SK-N-MC (cell line): ENCODE data around the gene IFI27L1.
A peak's percentile ranks its signal among the peaks of the same experiment; 100 is the strongest.

ENCODE experiments used
- DNase-seq: peaks from one replicate; pipeline ENCODE4 v3.0.0-alpha.2; 2011; ENCODE audit warnings: low read depth, low spot score
- H3K27ac ChIP-seq: fragments of 200-600 bp; sonication (generic); 2 replicates; pipeline ENCODE4 v1.5.1; 2016; ENCODE audit warnings: mixed run types
- H3K36me3 ChIP-seq: fragments of 200-600 bp; sonication (generic); 2 replicates; pipeline ENCODE4 v1.6.1; 2017; ENCODE audit warnings: antibody characterized with exemption, low read length, mixed read lengths; ENCODE audit not compliant: insufficient read depth
- H3K4me3 ChIP-seq: fragments of 200-600 bp; sonication (generic); 2 replicates; pipeline ENCODE4 v1.5.1; 2016
- H3K9ac ChIP-seq: fragments of 200-600 bp; sonication (generic); 2 replicates; pipeline ENCODE4 v1.8.0; 2017; ENCODE audit warnings: mixed run types, mixed read lengths; ENCODE audit not compliant: insufficient read length
- H3K9me3 ChIP-seq: fragments of 200-600 bp; sonication (generic); 2 replicates; pipeline ENCODE4 v1.6.1; 2017; ENCODE audit warnings: low read depth, mild to moderate bottlenecking, antibody characterized with exemption, low read length, moderate library complexity, mixed read lengths
- EZH2 ChIP-seq: fragments of 200-600 bp; sonication (generic); IDR thresholded peaks from one replicate; pipeline ENCODE4 v1.6.1; 2017; ENCODE audit warnings: antibody characterized with exemption
- FOXP2 ChIP-seq: optimal IDR thresholded peaks from 2 replicates; pipeline ENCODE3; 2011; ENCODE audit warnings: mild to moderate bottlenecking, moderate library complexity; ENCODE audit not compliant: insufficient read depth; ENCODE audit errors: extremely low read length, control extremely low read depth
- POLR2AphosphoS5 ChIP-seq: IDR thresholded peaks from 2 replicates; pipeline ENCODE4 v1.6.1; 2012; ENCODE audit warnings: mild to moderate bottlenecking, low read depth, low read length, borderline replicate concordance

The IFI27L1 gene

GRCh38 chr14:94136575-94137331, 55.6 kb downstream of the IFI27L1 start:
- no peak overlapping the region for H3K27ac ChIP-seq
- H3K4me3 ChIP-seq: 0 out of 2 replicates have a peak overlapping the region, but pooled peaks have one; percentile 38

GRCh38 chr14:94138251-94138650, 57.1 kb downstream of the IFI27L1 start:
- TF ChIP-seq FOXP2: no peak
- no peak for TF ChIP-seq EZH2
- TF ChIP-seq POLR2AphosphoS5: no peak
- no peak overlapping the region for H3K4me3 ChIP-seq
- DNase-seq: no peak
- H3K9ac ChIP-seq: no peak overlapping the region
- H3K27ac ChIP-seq: no peak overlapping the region
- no peaks in the 10 kb centered on the region for H3K36me3 ChIP-seq
- H3K9me3 ChIP-seq: peaks cover 3% of the 10 kb centered on the region; the same call in 1 of the 2 replicates

More at GRCh38 chr14:94136575-94137331, 55.6 kb downstream of the IFI27L1 start:
- Histone ChIP-seq H3K36me3 (no peaks in the 10 kb centered on the region), H3K9ac (no peak overlapping the region), H3K9me3 (peaks cover 3% of the 10 kb centered on the region; the same call in 1 of the 2 replicates)
- no peak for TF ChIP-seq FOXP2
- TF ChIP-seq EZH2: no peak
- TF ChIP-seq POLR2AphosphoS5: no peak
- peak; percentile 44 for DNase-seq

GRCh38 chr14:94139006-94139405, 57.9 kb downstream of the IFI27L1 start:
- TF ChIP-seq FOXP2 (no peak), EZH2 (no peak), POLR2AphosphoS5 (no peak)
- no peak for DNase-seq
- Histone ChIP-seq H3K9me3 (peaks cover 3% of the 10 kb centered on the region; the same call in 1 of the 2 replicates), H3K36me3 (no peaks in the 10 kb centered on the region), H3K4me3 (no peak overlapping the region), H3K27ac (no peak overlapping the region), H3K9ac (no peak overlapping the region)

GRCh38 chr14:94139421-94139820, 58.3 kb downstream of the IFI27L1 start:
- Histone ChIP-seq H3K36me3 (no peaks in the 10 kb centered on the region), H3K27ac (no peak overlapping the region), H3K9ac (no peak overlapping the region), H3K9me3 (peaks cover 3% of the 10 kb centered on the region; the same call in 1 of the 2 replicates), H3K4me3 (no peak overlapping the region)
- DNase-seq: no peak
- TF ChIP-seq EZH2 (no peak), FOXP2 (no peak), POLR2AphosphoS5 (no peak)

- Histone ChIP-seq H3K9ac (no peak overlapping the region), H3K9me3 (no peaks in the 10 kb centered on the region), H3K27ac (no peak overlapping the region), H3K36me3 (no peaks in the 10 kb centered on the region), H3K4me3 (no peak overlapping the region)
- DNase-seq: no peak
- no peak for TF ChIP-seq POLR2AphosphoS5
- no peak for TF ChIP-seq EZH2
- no peak for TF ChIP-seq FOXP2
Measured at GRCh38 chr14:94142247-94142646, 61.1 kb downstream of the IFI27L1 start.

GRCh38 chr14:94142836-94143235, 61.7 kb downstream of the IFI27L1 start:
- H3K36me3 ChIP-seq: no peaks in the 10 kb centered on the region
- H3K9me3 ChIP-seq: no peaks in the 10 kb centered on the region
- no peak overlapping the region for H3K4me3 ChIP-seq
- no peak for DNase-seq
- no peak for TF ChIP-seq POLR2AphosphoS5
- no peak for TF ChIP-seq FOXP2
- no peak for TF ChIP-seq EZH2
- H3K9ac ChIP-seq: no peak overlapping the region
- H3K27ac ChIP-seq: no peak overlapping the region

- Histone ChIP-seq H3K4me3 (no peak overlapping the region), H3K9ac (no peak overlapping the region), H3K27ac (no peak overlapping the region), H3K36me3 (no peaks in the 10 kb centered on the region), H3K9me3 (no peaks in the 10 kb centered on the region)
- no peak for DNase-seq
- TF ChIP-seq EZH2 (no peak), POLR2AphosphoS5 (no peak), FOXP2 (no peak)
Measured at GRCh38 chr14:94143239-94143638, 62.1 kb downstream of the IFI27L1 start.

GRCh38 chr14:94143711-94144110, 62.6 kb downstream of the IFI27L1 start:
- Histone ChIP-seq H3K4me3 (no peak overlapping the region), H3K9ac (no peak overlapping the region), H3K36me3 (no peaks in the 10 kb centered on the region), H3K9me3 (no peaks in the 10 kb centered on the region), H3K27ac (no peak overlapping the region)
- DNase-seq: no peak
- TF ChIP-seq FOXP2 (no peak), EZH2 (no peak), POLR2AphosphoS5 (no peak)

- no peak overlapping the region for H3K27ac ChIP-seq
- no peaks in the 10 kb centered on the region for H3K36me3 ChIP-seq
- no peak overlapping the region for H3K4me3 ChIP-seq
- DNase-seq: no peak
- TF ChIP-seq POLR2AphosphoS5: no peak
- no peak for TF ChIP-seq FOXP2
- TF ChIP-seq EZH2: no peak
- H3K9ac ChIP-seq: no peak overlapping the region
- H3K9me3 ChIP-seq: no peaks in the 10 kb centered on the region
Measured at GRCh38 chr14:94144765-94145164, 63.7 kb downstream of the IFI27L1 start.

- Histone ChIP-seq H3K9ac (no peak overlapping the region), H3K36me3 (no peaks in the 10 kb centered on the region), H3K27ac (no peak overlapping the region), H3K4me3 (no peak overlapping the region), H3K9me3 (no peaks in the 10 kb centered on the region)
- no peak for TF ChIP-seq EZH2
- no peak for TF ChIP-seq FOXP2
- TF ChIP-seq POLR2AphosphoS5: no peak
- no peak for DNase-seq
Measured at GRCh38 chr14:94145902-94146527, 64.9 kb downstream of the IFI27L1 start.
